ENCODE results near the gene ZGRF1.
"Not testable (repeated sequence)": the region's sequence is repeated elsewhere in the genome, so short reads cannot be mapped to it uniquely, and the experiment has no call there.

ZGRF1 gene

DNA sequence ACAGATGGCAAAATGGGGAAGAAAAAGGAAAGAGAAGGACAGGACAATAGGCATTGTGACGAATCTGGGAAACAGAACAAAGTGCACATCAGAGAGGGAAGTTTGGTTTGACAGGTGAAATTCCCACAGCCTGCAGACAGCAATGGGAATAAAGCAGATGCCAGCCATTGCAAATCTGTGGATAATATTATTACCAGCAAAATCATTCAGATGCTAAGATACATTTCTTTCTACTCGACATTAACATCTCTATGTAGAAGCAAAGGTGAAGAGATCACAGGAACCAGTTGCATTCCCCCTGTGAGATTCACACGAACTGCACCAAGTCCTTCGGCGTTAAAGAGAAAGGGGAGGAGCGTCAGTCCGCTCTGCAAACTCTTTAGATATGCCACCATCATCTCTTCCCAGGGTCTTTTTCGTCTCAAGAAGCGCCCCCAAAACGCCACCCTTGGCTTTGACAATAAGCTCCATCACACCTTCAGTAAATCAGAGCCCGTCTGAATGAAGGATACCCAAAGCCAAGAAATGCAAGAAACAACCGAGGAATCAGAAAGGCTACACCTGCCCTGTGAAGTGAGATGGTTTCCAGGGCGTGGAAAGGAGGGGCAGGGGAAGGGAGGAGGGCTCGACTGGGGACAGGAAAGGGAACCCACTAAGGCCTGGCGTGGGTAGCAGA, 122.6 kb downstream of the ZGRF1 start:
- DNase-seq, result no peak

DNA sequence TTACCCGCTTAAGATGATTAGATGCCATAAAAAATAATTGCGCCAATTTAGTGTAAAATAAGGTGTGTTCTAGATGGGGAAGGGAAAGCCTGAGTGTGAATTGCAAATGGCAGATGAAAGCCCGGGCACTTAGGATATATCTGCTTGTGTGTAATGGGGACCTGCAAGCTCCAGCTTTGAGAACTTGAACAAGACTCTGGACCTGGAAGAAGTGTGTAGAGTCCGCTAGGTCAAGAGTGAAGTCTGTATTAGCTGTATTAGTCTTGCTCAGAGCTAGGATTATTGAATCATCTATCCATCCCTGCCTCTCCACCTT, 124.9 kb downstream of the ZGRF1 start:
- no peak for DNase-seq

DNA sequence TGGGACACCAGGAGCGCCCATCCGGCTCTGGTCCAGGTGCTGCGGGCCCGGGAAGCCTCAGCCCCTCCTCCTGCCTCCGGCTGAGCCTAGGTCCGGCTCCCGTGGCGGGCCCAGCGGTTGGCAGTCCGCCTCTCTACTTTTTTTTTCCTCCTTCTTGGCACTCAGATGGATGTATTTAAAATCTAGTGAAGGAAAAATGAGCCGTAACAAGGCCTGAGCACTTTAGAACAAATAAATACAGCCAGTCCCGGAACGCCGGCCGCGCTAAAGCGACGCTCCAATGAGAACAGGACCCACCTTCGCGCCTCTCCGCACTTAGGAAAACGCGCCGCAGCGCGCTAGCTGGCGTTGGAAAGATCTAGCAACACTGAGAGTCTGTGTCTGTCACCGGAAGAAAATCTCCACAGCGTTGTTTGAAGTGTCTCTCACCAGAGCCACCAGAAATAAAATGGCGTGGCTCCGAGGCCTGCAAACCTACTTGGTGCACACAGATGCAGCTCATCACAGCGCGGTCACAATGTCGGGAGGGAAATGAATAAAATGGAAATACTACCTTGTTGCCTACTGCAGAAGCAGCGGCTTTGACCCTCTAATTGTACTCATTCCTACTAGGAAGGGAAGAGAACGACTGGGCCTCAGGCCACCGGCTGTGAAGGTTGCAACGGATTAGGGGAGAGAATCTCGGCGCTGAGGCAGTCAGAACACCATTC, 125.5 kb downstream of the ZGRF1 start:
- DNase-seq, result no peak

DNA sequence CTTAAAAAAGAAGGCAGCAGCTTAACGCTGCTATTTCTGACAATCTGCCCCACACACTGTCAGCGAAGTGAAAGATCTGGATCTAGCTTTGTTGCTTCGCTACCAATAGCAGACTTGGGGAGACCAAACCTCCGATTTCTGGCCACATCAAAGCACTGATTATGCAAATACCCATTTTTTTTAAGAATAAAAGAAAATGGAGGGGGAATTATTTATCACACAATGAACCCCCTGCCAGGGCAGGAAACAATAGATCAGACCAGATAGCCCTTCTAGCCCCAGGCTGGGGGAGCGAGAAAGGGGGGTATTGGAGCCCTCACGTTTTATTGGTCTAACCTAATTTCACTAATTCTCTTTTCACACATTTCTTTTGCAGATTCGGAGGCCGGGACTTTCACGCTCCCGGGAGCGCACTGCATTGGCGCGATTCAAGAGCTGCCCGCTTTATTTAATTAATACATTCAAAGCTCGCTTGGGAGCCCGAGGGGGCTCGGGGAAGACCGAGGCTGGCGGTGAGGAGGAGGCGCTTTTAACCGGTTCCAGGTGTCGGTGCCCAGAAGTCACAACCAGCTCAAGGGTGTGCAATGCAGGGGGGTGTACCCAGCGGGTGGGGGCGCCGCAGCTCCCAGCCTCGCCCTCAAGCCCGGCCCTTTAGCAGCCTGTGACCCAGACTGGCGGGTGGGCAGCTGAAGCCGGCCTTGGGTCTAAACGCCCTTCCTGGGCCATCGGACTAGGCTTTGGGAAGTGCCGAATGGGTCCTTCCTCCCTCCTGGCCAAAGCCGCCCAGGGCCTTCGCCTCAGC, 126.2 kb downstream of the ZGRF1 start:
- DNase-seq, result no peak

DNA sequence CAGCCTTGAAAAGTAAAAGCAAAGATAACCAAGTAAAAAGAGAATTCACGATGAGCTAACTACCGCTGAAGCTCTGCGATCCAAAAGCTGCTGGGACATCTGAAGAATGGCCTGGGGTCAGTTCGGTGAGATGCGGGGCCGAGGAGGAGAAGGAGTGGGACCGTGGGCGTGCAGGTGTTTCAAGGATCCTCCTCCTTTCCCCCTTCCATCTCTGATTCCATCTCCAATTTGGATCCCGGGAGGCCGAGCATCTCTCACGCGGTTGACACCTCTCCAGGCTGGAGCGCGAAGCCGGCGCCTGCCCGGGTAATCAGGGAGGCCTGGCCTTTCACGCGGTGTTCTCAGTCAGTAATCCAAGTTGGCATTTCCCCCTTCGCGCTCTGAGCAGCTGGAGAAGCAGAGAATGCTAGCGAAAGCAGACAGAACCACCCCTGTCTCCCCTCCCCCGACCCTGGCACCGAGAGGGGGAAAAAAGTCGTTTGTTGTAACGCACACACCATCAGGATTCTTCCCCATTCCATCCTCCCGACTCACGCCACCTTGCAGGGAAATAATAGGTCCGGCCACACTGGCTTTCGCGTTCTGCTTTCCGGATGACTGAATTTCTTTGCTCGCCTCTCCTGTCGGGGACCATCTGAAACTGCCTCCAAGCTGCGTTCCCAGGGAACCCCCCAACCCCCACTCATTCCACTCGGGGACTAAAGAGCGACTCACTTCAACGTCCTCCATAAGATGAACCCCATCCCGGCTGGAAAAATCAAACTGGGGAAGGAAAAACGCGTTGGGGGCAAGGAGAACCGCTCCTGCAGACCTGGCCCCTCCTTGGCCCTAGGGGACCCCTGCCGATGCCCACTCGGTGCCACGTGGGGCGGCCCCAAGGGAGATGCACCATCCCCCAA, 127.2 kb downstream of the ZGRF1 start:
- no peak for DNase-seq

DNA sequence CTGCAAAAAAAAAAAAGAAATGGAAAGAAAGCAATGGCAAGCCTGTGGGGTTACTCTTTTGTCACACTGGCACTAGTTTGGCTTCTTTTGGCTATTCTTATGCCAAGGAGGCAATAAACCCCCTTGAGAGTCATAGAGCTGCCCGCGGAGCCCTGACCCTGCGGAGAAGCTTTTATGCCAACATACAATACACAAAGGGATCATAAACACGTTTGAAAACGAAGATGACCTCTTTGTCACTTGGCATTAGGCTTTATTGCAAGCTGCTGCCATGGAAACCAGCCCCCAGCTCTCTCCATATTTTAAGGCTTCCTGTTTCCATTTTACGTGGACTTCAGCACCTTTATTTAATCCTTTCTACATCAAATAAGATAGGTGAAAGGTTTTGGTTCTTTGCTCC, 128.4 kb downstream of the ZGRF1 start:
- no peak for DNase-seq

DNA sequence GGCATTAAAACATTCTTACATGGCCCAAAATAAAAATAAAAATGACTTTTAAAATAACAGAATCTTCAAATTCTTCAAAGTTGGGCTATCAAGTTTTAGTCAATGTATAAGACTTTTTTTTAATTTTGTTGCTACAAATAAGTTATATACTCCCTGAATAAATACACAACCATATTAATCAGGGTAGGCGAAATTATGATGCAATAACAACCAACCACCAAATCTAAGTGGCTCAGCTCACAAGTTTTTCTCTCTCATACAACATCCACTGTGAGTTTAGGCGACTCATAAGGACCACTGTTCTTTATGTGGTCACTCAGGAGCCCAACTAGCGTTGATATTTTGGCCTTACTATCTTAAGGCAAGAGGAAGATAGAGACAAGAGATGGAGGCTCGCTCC, 131.9 kb downstream of the ZGRF1 start:
- DNase-seq, result no peak

DNA sequence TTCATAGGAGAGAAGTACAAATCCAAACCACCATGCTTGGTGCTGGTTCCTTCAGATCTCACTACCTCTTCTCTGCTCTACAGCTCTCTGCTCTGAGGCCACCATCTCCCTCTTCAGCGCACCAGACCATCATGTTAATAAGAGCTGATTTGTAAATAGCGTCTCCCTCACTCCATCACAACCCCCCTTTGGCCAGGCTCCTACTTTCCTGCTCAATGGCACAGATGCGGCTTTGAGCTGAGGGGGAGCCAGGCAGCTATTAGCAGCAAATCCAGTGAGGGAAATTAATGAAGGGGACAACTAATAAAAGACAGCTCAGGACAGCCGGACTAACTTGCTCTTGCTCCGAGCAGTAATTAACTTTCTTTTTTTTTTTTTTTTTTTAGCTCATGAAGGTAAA, 133.8 kb downstream of the ZGRF1 start:
- DNase-seq, result no peak

DNA sequence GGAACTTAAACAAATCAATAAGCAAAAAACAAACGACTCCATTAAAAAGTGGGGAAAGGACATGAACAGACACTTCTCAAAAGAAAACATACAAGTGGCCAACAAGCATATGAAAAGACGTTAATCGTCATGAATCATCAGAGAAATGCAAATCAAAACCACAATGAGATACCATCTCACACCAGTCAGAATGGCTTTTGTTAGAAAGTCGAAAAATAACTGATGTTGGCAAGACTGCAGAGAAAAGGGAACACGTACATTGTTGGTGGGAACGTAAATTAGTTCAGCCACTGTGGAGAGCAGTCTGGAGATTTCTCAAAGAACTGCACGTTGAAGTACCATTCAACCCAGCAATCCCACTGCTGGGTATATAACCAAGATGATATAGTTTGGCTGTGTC, 144.4 kb downstream of the ZGRF1 start:
- no peak for DNase-seq

DNA sequence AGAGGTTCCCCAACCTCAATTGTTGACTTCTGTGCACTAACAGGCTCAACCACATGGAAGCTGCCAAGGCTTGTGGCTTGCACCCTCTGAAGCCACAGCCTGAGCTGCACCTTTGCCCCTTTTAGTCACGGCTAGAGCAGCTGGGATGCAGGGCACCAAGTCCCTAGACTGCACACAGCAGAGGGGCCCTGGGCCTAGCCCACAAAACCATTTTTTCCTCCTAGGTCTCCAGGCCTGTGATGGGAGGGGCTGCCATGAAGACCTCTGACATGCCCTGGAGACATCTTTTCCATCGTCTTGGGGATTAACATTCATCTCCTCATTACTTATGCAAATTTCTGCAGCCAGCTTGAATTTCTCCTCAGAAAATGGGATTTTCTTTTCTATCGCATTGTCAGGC, 145.9 kb downstream of the ZGRF1 start:
- DNase-seq, result not testable (repeated sequence)
